Stomach smooth muscle (tissue), 2 donors: ENCODE measurements around the gene GAS2L2.

Experiments
- H3K27ac ChIP-seq: one replicate; pipeline ENCODE4 v1.7.0; 2013; ENCODE audit warnings: mild to moderate bottlenecking, low read length, inconsistent platforms
- H3K27me3 ChIP-seq, 2 donors: one replicate each; pipeline ENCODE4 v1.7.0; 2013; ENCODE audit warnings: low read length in 2 of 2; ENCODE audit not compliant: insufficient read depth in 2 of 2, control insufficient read depth in 1 of 2
- H3K36me3 ChIP-seq, 2 donors: one replicate each; pipeline ENCODE4 v1.7.0; 2013; ENCODE audit warnings: low read length in 2 of 2; ENCODE audit not compliant: control insufficient read depth in 2 of 2, insufficient read depth in 2 of 2
- H3K4me1 ChIP-seq: one replicate; pipeline ENCODE4 v1.7.0; 2013; ENCODE audit warnings: low read length; ENCODE audit not compliant: control insufficient read depth, insufficient read depth
- H3K4me3 ChIP-seq, 2 donors: one replicate each; pipeline ENCODE4 v1.7.0; 2013; ENCODE audit warnings: low read length in 2 of 2
- H3K9ac ChIP-seq, 2 donors: one replicate each; pipeline ENCODE4 v1.7.0; 2013; ENCODE audit warnings: low read length in 2 of 2, mild to moderate bottlenecking in 1 of 2
- H3K9me3 ChIP-seq, 2 donors: one replicate each; pipeline ENCODE4 v1.7.0; 2013; ENCODE audit warnings: low read length in 2 of 2; ENCODE audit not compliant: control insufficient read depth in 2 of 2
- donor health status: healthy.
- donor health status: Pancreatic carcinoma.

Gene GAS2L2

GRCh38 chr17:35745246-35745645 lies 7.8 kb downstream of the GAS2L2 start:
- no peaks in the 10 kb centered on the region for H3K9me3 ChIP-seq
- no peak overlapping the region for H3K27ac ChIP-seq
- H3K4me3 ChIP-seq: no peak overlapping the region
- H3K9ac ChIP-seq: no peak overlapping the region
- H3K27me3 ChIP-seq: peaks cover 61 to 76% of the 10 kb centered on the region in 2 donors
- no peaks in the 10 kb centered on the region for H3K36me3 ChIP-seq
- H3K4me1 ChIP-seq: peaks cover 6% of the 10 kb centered on the region

- peaks cover 63 to 75% of the 10 kb centered on the region in 2 donors for H3K27me3 ChIP-seq
- no peak overlapping the region for H3K9ac ChIP-seq
- no peaks in the 10 kb centered on the region for H3K36me3 ChIP-seq
- H3K4me1 ChIP-seq: peaks cover 6% of the 10 kb centered on the region
- H3K27ac ChIP-seq: no peak overlapping the region
- H3K4me3 ChIP-seq: no peak overlapping the region
- H3K9me3 ChIP-seq: no peaks in the 10 kb centered on the region
Observed at GRCh38 chr17:35744830-35745229, 8.2 kb downstream of the GAS2L2 start.

GRCh38 chr17:35743626-35744328 lies 9.3 kb downstream of the GAS2L2 start:
- no peaks in the 10 kb centered on the region for H3K36me3 ChIP-seq
- peaks cover 55 to 64% of the 10 kb centered on the region in 2 donors for H3K27me3 ChIP-seq

GRCh38 chr17:35742896-35743477 lies 10.1 kb downstream of the GAS2L2 start:
- no peak overlapping the region for H3K9ac ChIP-seq
- H3K27me3 ChIP-seq: peaks cover 48 to 56% of the 10 kb centered on the region in 2 donors
- no peaks in the 10 kb centered on the region for H3K9me3 ChIP-seq
- no peak overlapping the region for H3K4me3 ChIP-seq
- H3K27ac ChIP-seq: no peak overlapping the region
- H3K36me3 ChIP-seq: no peaks in the 10 kb centered on the region
- H3K4me1 ChIP-seq: peaks cover 3% of the 10 kb centered on the region

More at GRCh38 chr17:35743626-35744328, 9.3 kb downstream of the GAS2L2 start:
- Histone ChIP-seq H3K9ac (no peak overlapping the region), H3K27ac (no peak overlapping the region), H3K4me1 (peaks cover 3% of the 10 kb centered on the region), H3K9me3 (no peaks in the 10 kb centered on the region), H3K4me3 (no peak overlapping the region)

GRCh38 chr17:35742496-35742895 lies 10.5 kb downstream of the GAS2L2 start:
- Histone ChIP-seq H3K4me1 (peaks cover 3% of the 10 kb centered on the region), H3K4me3 (no peak overlapping the region), H3K9ac (no peak overlapping the region), H3K27ac (no peak overlapping the region), H3K36me3 (no peaks in the 10 kb centered on the region), H3K27me3 (peaks cover 44 to 52% of the 10 kb centered on the region in 2 donors), H3K9me3 (no peaks in the 10 kb centered on the region)

- peak overlapping the region in 1 of 2 donors; percentile 29 for H3K4me3 ChIP-seq
- no peak overlapping the region for H3K27ac ChIP-seq
- H3K4me1 ChIP-seq: peaks cover 3% of the 10 kb centered on the region
- H3K36me3 ChIP-seq: no peaks in the 10 kb centered on the region
- H3K9me3 ChIP-seq: no peaks in the 10 kb centered on the region
- no peak overlapping the region for H3K9ac ChIP-seq
- H3K27me3 ChIP-seq: peaks cover 41 to 52% of the 10 kb centered on the region in 2 donors
Observed at GRCh38 chr17:35740997-35741931, 11.8 kb downstream of the GAS2L2 start.

GRCh38 chr17:35740216-35740615 lies 12.8 kb downstream of the GAS2L2 start:
- H3K36me3 ChIP-seq: no peaks in the 10 kb centered on the region
- H3K9ac ChIP-seq: no peak overlapping the region
- no peak overlapping the region for H3K27ac ChIP-seq
- no peaks in the 10 kb centered on the region for H3K9me3 ChIP-seq
- H3K27me3 ChIP-seq: peaks cover 38 to 47% of the 10 kb centered on the region in 2 donors
- peaks cover 3% of the 10 kb centered on the region for H3K4me1 ChIP-seq
- no peak overlapping the region for H3K4me3 ChIP-seq

- Histone ChIP-seq H3K9ac (no peak overlapping the region), H3K36me3 (no peaks in the 10 kb centered on the region), H3K27ac (no peak overlapping the region), H3K4me1 (peaks cover 3% of the 10 kb centered on the region), H3K4me3 (no peak overlapping the region), H3K9me3 (no peaks in the 10 kb centered on the region), H3K27me3 (peaks cover 34 to 37% of the 10 kb centered on the region in 2 donors)
Observed at GRCh38 chr17:35738519-35739133, 14.4 kb downstream of the GAS2L2 start.

GRCh38 chr17:35736236-35736635 lies 16.8 kb downstream of the GAS2L2 start:
- Histone ChIP-seq H3K36me3 (no peaks in the 10 kb centered on the region), H3K4me3 (no peak overlapping the region), H3K27me3 (peaks cover 13% of the 10 kb centered on the region in 2 donors), H3K4me1 (peaks cover 12% of the 10 kb centered on the region), H3K9ac (no peak overlapping the region), H3K9me3 (no peaks in the 10 kb centered on the region), H3K27ac (no peak overlapping the region)

- no peak overlapping the region for H3K9ac ChIP-seq
- no peaks in the 10 kb centered on the region for H3K36me3 ChIP-seq
- H3K9me3 ChIP-seq: no peaks in the 10 kb centered on the region
- peaks cover 3 to 6% of the 10 kb centered on the region in 2 donors for H3K27me3 ChIP-seq
- H3K4me3 ChIP-seq: no peak overlapping the region
- H3K27ac ChIP-seq: no peak overlapping the region
- peaks cover 14% of the 10 kb centered on the region for H3K4me1 ChIP-seq
Observed at GRCh38 chr17:35735036-35735805, 17.8 kb downstream of the GAS2L2 start.
